GM23248 (cell line): ENCODE measurements around the gene NIN. TPM values are rescaled to one million over a fixed set of nuclear protein-coding genes. Genes with fewer than 3 reads are reported as not detected.

Source experiments
- DNase-seq: peaks from one replicate; pipeline ENCODE4 v3.0.0-alpha.2; 2015
- H2AFZ ChIP-seq: fragments of 200-600 bp; sonication (generic); 2 replicates; pipeline ENCODE4 v1.6.1; 2016; ENCODE audit warnings: antibody characterized with exemption
- H3F3A ChIP-seq: fragments of 200-600 bp; sonication (generic); 2 replicates; pipeline ENCODE4 v1.6.1; 2016; ENCODE audit warnings: mild to moderate bottlenecking, antibody characterized with exemption, mixed run types; ENCODE audit not compliant: insufficient read depth
- H3K27ac ChIP-seq: fragments of 200-600 bp; sonication (generic); 2 replicates; pipeline ENCODE4 v1.5.1; 2016; ENCODE audit warnings: mild to moderate bottlenecking
- H3K27me3 ChIP-seq: fragments of 200-600 bp; sonication (generic); replicated peaks from 2 replicates; pipeline ENCODE4 v1.6.1; 2016; ENCODE audit warnings: mild to moderate bottlenecking; ENCODE audit not compliant: insufficient read depth
- H3K36me3 ChIP-seq: fragments of 200-600 bp; sonication (generic); 2 replicates; pipeline ENCODE4 v1.6.1; 2016; ENCODE audit warnings: low read depth, mild to moderate bottlenecking
- H3K4me1 ChIP-seq: fragments of 200-600 bp; sonication (generic); 2 replicates; pipeline ENCODE4 v1.6.1; 2016; ENCODE audit warnings: mild to moderate bottlenecking; ENCODE audit not compliant: insufficient read depth
- H3K4me2 ChIP-seq: fragments of 200-600 bp; sonication (generic); one replicate; pipeline ENCODE4 v1.6.1; 2016; ENCODE audit warnings: mild to moderate bottlenecking; ENCODE audit not compliant: unreplicated experiment
- H3K4me3 ChIP-seq: fragments of 200-600 bp; sonication (generic); 2 replicates; pipeline ENCODE4 v1.5.1; 2016; ENCODE audit warnings: mild to moderate bottlenecking
- H3K79me2 ChIP-seq: fragments of 200-600 bp; sonication (generic); 2 replicates; pipeline ENCODE4 v1.6.1; 2016; ENCODE audit warnings: mild to moderate bottlenecking; ENCODE audit not compliant: insufficient read depth
- H3K9ac ChIP-seq: fragments of 200-600 bp; sonication (generic); 2 replicates; pipeline ENCODE4 v1.6.1; 2016; ENCODE audit warnings: mild to moderate bottlenecking
- H3K9me2 ChIP-seq: fragments of 200-600 bp; sonication (generic); 2 replicates; pipeline ENCODE4 v1.6.1; 2016; ENCODE audit warnings: mixed run types, mild to moderate bottlenecking, moderate library complexity; ENCODE audit not compliant: insufficient read depth
- H3K9me3 ChIP-seq: fragments of 200-600 bp; sonication (generic); one replicate; pipeline ENCODE4 v1.6.1; 2017; ENCODE audit warnings: low read depth
- H4K20me1 ChIP-seq: fragments of 200-600 bp; sonication (generic); 2 replicates; pipeline ENCODE4 v1.6.0; 2016; ENCODE audit not compliant: insufficient read depth
- EZH2 ChIP-seq: fragments of 200-600 bp; sonication (generic); IDR thresholded peaks from 2 replicates; pipeline ENCODE4 v1.6.1; 2018; ENCODE audit warnings: antibody characterized with exemption, mild to moderate bottlenecking; ENCODE audit not compliant: insufficient read depth, poor library complexity, severe bottlenecking
- EZH2phosphoT487 ChIP-seq: fragments of 200-600 bp; sonication (generic); IDR thresholded peaks from 2 replicates; pipeline ENCODE4 v1.6.1; 2018; ENCODE audit warnings: antibody characterized with exemption, moderate library complexity, mild to moderate bottlenecking, low read depth; ENCODE audit not compliant: insufficient read depth
- WGBS, 2 experiments: methylation state at CpG; one replicate each; pipeline ENCODE4 v1.1.6; 2015 to 2017; ENCODE audit warnings: low lambda C conversion rate in 2 of 2, low coverage in 1 of 2; ENCODE audit errors: missing lambda C conversion rate in 2 of 2; 5-methylcytosine and 5-hydroxymethylcytosine counted together
- in situ Hi-C: fragments of 300-500 bp; cut with MboI; formaldehyde crosslinking; loops from 2 replicates; pipeline ENCODE4 v1.15.0; 2020
- polyA plus RNA-seq: library from polyadenylated mRNA; unstranded; fragments of >200 nt; fragmentation: Nextera tagmentation; extraction: Ambion mirVana; gene quantifications from 2 replicates; pipeline ENCODE4 v1.2.1, GENCODE V29; 2016
- total RNA-seq: library from RNA; depleted of rRNA; stranded (reverse); fragments of >200 nt; shearing (Covaris generic); gene quantifications from 2 replicates; pipeline ENCODE4 v1.2.3, GENCODE V29; 2014

Gene NIN
- total and polyA plus RNA-seq, 2 experiments from 2014 or later = 17.0 to 33.3 TPM

- Histone ChIP-seq H3K27ac (no peak overlapping the region), H3K9me2 (no peaks in the 10 kb centered on the region), H3K36me3 (peaks cover 9% of the 10 kb centered on the region; the same call in 1 of the 2 replicates), H3K4me2 (no peak overlapping the region), H3K79me2 (no peaks in the 10 kb centered on the region), H3K4me3 (no peak overlapping the region), H3K9me3 (no peaks in the 10 kb centered on the region), H3K9ac (no peak overlapping the region), H2AFZ (no peak overlapping the region), H4K20me1 (no peaks in the 10 kb centered on the region), H3K27me3 (no peaks in the 10 kb centered on the region), H3K4me1 (no peaks in the 10 kb centered on the region), H3F3A (no peaks in the 10 kb centered on the region)
- peak; percentile 20 for DNase-seq
- TF ChIP-seq EZH2 (no peak), EZH2phosphoT487 (no peak)
- in situ Hi-C loops = no loop called here
Observed at GRCh38 chr14:50740856-50741255, 90.1 kb downstream of the NIN start.

DNA sequence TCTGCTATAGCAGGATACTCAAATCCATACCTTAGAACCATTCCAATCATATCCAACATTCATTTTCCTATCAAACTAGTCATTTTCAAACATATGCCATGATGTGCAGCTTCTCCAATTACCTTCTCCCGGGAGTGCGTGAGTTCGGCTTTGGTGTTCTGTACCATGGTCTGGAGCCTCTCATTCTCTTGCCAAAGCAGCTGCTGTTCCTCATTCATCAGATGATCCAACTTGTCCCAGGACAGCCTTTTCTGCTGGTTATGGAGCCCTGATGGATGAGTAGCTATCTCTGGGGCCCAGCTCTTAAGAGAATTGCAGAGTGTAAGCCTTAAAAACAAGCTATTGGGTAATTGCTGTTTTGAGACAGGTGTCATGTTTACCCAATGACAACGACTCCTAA, 91.8 kb downstream of the NIN start:
- no peaks in the 10 kb centered on the region for H3K9me2 ChIP-seq
- no peak for TF ChIP-seq EZH2phosphoT487
- TF ChIP-seq EZH2 = no peak
- in situ Hi-C loops = no loop called here

DNA sequence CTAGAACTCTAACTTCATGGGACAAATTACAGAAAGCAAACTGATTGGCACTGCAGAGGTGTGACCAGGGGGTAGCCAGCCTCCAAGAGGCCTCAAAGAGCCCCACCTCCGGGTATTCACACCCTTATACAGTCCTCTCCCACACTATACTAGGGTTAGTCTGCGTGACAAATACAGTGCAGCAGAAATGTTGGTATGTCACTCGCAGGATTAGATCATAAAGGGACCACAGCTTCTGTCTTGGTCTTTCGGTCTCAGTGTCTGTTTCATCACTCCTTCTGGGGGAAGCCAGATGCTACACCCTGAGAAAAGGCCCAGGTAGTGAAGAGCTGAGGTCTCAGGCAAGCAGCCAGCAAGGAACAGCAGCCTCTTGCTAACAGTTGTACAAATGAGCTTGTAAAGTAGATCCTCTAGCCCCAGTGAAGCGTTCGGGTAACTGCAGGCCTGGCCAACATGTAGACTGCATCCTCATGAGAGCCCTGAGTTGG, 94.0 kb downstream of the NIN start:
- Histone ChIP-seq H3K9ac (no peak overlapping the region), H3K79me2 (no peaks in the 10 kb centered on the region), H3K27ac (no peak overlapping the region), H3K4me3 (no peak overlapping the region), H3F3A (no peaks in the 10 kb centered on the region), H3K4me2 (no peak overlapping the region), H3K27me3 (no peaks in the 10 kb centered on the region), H3K9me2 (no peaks in the 10 kb centered on the region), H4K20me1 (no peaks in the 10 kb centered on the region), H3K4me1 (no peaks in the 10 kb centered on the region), H3K36me3 (peaks cover 19% of the 10 kb centered on the region), H3K9me3 (no peaks in the 10 kb centered on the region), H2AFZ (no peak overlapping the region)
- TF ChIP-seq EZH2 = no peak
- no peak for TF ChIP-seq EZH2phosphoT487
- 65 to 78% methylated on average over 6 of the region's 6 CpGs for WGBS, 2 experiments
- in situ Hi-C loops = no loop called here
- DNase-seq = no peak

More for the DNA sequence above, 91.8 kb downstream of the NIN start:
- no peaks in the 10 kb centered on the region for H3K9me3 ChIP-seq
- H2AFZ ChIP-seq = no peak overlapping the region
- no peaks in the 10 kb centered on the region for H3F3A ChIP-seq
- no peak overlapping the region for H3K9ac ChIP-seq
- H3K4me3 ChIP-seq = no peak overlapping the region
- H3K27ac ChIP-seq = no peak overlapping the region
- no peak overlapping the region for H3K4me2 ChIP-seq
- H4K20me1 ChIP-seq = no peaks in the 10 kb centered on the region
- no peaks in the 10 kb centered on the region for H3K4me1 ChIP-seq
- WGBS, 2 experiments = 70 to 78% methylated on average over 4 of the region's 4 CpGs
- no peak for DNase-seq
- H3K27me3 ChIP-seq = no peaks in the 10 kb centered on the region
- H3K36me3 ChIP-seq = peaks cover 19% of the 10 kb centered on the region
- H3K79me2 ChIP-seq = no peaks in the 10 kb centered on the region

DNA sequence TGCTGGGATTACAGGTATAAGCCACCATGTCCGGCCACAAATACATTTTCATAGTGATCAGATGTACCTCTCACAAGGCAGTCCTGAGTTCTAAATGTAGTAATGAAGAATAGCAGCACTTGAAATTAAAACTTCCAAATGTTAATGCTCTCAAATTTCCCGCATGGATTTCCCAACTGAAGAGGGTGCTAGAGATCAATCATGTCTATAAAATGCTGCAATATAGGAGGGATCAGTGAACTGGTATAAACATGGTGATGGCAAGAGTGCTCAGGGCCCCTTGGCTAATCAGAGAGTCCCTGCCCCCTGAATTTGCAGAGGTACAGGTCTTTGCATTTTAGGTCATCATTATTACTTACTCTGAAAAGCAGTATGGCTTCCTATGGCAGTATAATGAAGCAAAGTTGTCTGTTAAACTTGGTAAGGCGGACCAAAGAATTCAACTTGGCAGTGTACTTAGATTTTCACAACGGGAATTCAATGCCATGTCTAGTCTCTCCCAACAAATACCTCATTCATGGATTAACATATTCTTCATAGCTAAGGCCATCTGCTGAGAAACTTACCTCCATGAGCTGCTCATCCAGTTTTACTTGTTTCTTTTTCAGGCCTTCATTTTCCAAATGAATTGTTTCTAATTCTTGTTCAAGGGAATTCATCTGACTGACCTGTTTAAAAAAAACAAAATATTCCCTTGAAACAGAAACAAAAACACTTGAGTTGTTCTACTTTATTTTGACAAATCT, 95.8 kb downstream of the NIN start:
- H3K79me2 ChIP-seq = no peaks in the 10 kb centered on the region
- H3K27ac ChIP-seq = no peak overlapping the region
- no peaks in the 10 kb centered on the region for H3K9me3 ChIP-seq
- H2AFZ ChIP-seq = no peak overlapping the region
- no peak overlapping the region for H3K4me2 ChIP-seq
- H3K9me2 ChIP-seq = no peaks in the 10 kb centered on the region
- H3F3A ChIP-seq = no peaks in the 10 kb centered on the region
- no peaks in the 10 kb centered on the region for H4K20me1 ChIP-seq
- 85 to 86% methylated on average over 4 of the region's 4 CpGs for WGBS, 2 experiments
- H3K4me1 ChIP-seq = no peaks in the 10 kb centered on the region
- in situ Hi-C loops = no loop called here
- peaks cover 19% of the 10 kb centered on the region for H3K36me3 ChIP-seq
- no peak overlapping the region for H3K9ac ChIP-seq
- H3K4me3 ChIP-seq = no peak overlapping the region
- no peak for DNase-seq
- TF ChIP-seq EZH2phosphoT487 (no peak), EZH2 (no peak)
- no peaks in the 10 kb centered on the region for H3K27me3 ChIP-seq

DNA sequence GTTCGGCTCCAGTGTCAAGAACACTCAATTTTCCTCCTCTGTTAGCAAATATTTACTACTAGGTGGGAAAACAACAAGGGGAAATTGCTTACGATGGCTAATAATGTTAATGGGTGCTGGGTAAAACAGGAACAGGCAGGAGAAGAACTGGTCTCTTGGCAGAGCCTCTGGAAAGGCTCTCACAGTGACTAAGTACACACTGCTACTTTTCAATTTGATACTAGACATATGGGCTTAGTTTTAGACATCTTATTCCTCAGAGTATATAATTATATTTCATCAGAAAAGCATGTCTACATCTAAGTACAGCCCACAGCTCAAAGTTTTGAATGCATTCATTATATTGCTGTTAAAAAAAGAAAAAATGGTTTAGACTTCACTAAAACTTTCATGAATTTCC, 97.5 kb downstream of the NIN start:
- H4K20me1 ChIP-seq = no peaks in the 10 kb centered on the region
- no peaks in the 10 kb centered on the region for H3K9me2 ChIP-seq
- in situ Hi-C loops = no loop called here
- H3K9me3 ChIP-seq = no peaks in the 10 kb centered on the region
- no peak for TF ChIP-seq EZH2
- no peak for TF ChIP-seq EZH2phosphoT487
- H3K4me2 ChIP-seq = no peak overlapping the region
- WGBS, 2 experiments = 97 to 98% methylated on average over 2 of the region's 2 CpGs
- H3K4me3 ChIP-seq = no peak overlapping the region
- no peaks in the 10 kb centered on the region for H3K79me2 ChIP-seq
- no peak for DNase-seq
- no peaks in the 10 kb centered on the region for H3F3A ChIP-seq
- no peak overlapping the region for H3K9ac ChIP-seq
- no peak overlapping the region for H3K27ac ChIP-seq
- H3K4me1 ChIP-seq = no peaks in the 10 kb centered on the region
- no peak overlapping the region for H2AFZ ChIP-seq
- no peaks in the 10 kb centered on the region for H3K27me3 ChIP-seq
- H3K36me3 ChIP-seq = peaks cover 30% of the 10 kb centered on the region
